CD4-positive, alpha-beta memory T cell (primary cell): ENCODE results near the gene TBC1D5. TPM values are rescaled to one million over a fixed set of nuclear protein-coding genes. Genes with fewer than 3 reads are reported as not detected.

Source experiments
- CTCF ChIA-PET: fragments of 350-600 bp; sonication (Branson Sonifier 250); formaldehyde crosslinking; loops from one replicate; lab custom pipeline; 2021; ENCODE audit warnings: inconsistent platforms; ENCODE audit not compliant: partially characterized antibody; lab: Charles Lee
- POLR2A ChIA-PET: fragments of 350-600 bp; sonication (Branson Sonifier 250); formaldehyde crosslinking; loops from one replicate; lab custom pipeline; 2021; ENCODE audit not compliant: partially characterized antibody; lab: Charles Lee
- DNase-seq, 5 donors: peaks; one replicate each; pipeline versions ENCODE4 v3.0.0 to v3.0.0-alpha.2; 2020 to 2022; ENCODE audit warnings: mixed read lengths in 1 of 5
- H3K27ac ChIP-seq: one replicate; pipeline ENCODE4 v1.7.0; 2013; ENCODE audit warnings: low read depth, low read length
- H3K27me3 ChIP-seq: 2 replicates; pipeline ENCODE4 v1.7.0; 2013; ENCODE audit warnings: mild to moderate bottlenecking, low read length, moderate library complexity; ENCODE audit not compliant: insufficient read depth
- H3K36me3 ChIP-seq: 2 replicates; pipeline ENCODE4 v1.7.0; 2013; ENCODE audit warnings: mild to moderate bottlenecking, low read length, moderate library complexity; ENCODE audit not compliant: insufficient read depth
- H3K4me1 ChIP-seq: 2 replicates; pipeline ENCODE4 v1.7.0; 2013; ENCODE audit warnings: mild to moderate bottlenecking, low read length, moderate library complexity; ENCODE audit not compliant: insufficient read depth
- H3K4me3 ChIP-seq, 2 donors: one replicate each; pipeline ENCODE4 v1.7.0; 2013; ENCODE audit warnings: low read length in 2 of 2, mild to moderate bottlenecking in 1 of 2
- H3K9me3 ChIP-seq, 2 donors: one replicate each; pipeline ENCODE4 v1.7.0; 2013; ENCODE audit warnings: low read length in 2 of 2, control low read depth in 1 of 2; ENCODE audit not compliant: control insufficient read depth in 1 of 2
- H3K27ac Mint-ChIP-seq, 7 donors: one replicate each; pipeline ENCODE4 v1.8.0; 2020 to 2021; ENCODE audit warnings: mixed read lengths in 7 of 7, mild to moderate bottlenecking in 6 of 7, inconsistent platforms in 3 of 7, moderate library complexity in 3 of 7
- H3K27me3 Mint-ChIP-seq, 2 donors: one replicate each; pipeline ENCODE4 v1.8.0; 2020 to 2021; ENCODE audit warnings: mixed read lengths in 2 of 2
- H3K36me3 Mint-ChIP-seq, 2 donors: one replicate each; pipeline ENCODE4 v1.8.0; 2020 to 2021; ENCODE audit warnings: mixed read lengths in 2 of 2, inconsistent platforms in 1 of 2, mild to moderate bottlenecking in 1 of 2
- H3K4me1 Mint-ChIP-seq, 4 donors: one replicate each; pipeline ENCODE4 v1.8.0; 2020 to 2021; ENCODE audit warnings: mixed read lengths in 4 of 4, mild to moderate bottlenecking in 1 of 4
- H3K4me3 Mint-ChIP-seq, 8 donors: one replicate each; pipeline ENCODE4 v1.8.0; 2020 to 2021; ENCODE audit warnings: mixed read lengths in 8 of 8, mild to moderate bottlenecking in 7 of 8, moderate library complexity in 6 of 8, inconsistent platforms in 3 of 8
- H3K9me3 Mint-ChIP-seq, 8 donors: one replicate each; pipeline ENCODE4 v1.8.0; 2020 to 2021; ENCODE audit warnings: mixed read lengths in 8 of 8, mild to moderate bottlenecking in 5 of 8, inconsistent platforms in 3 of 8, moderate library complexity in 1 of 8
- intact Hi-C: fragments of 100-400 bp; cut with micrococcal nuclease; formaldehyde crosslinking; loops from one replicate; pipeline ENCODE4 v1.15.1; 2023
- polyA plus RNA-seq, 2 donors: library from polyadenylated mRNA; unstranded; fragments of 300-500 nt; fragmentation: Illumina TruSeq; gene quantifications; one replicate each; pipeline ENCODE4 v1.2.3, GENCODE V29; 2021
- total RNA-seq, 2 experiments: library from RNA; stranded (reverse); gene quantifications; one replicate each; pipeline ENCODE4 v1.2.3, GENCODE V29; 2021

TBC1D5 gene
- total and polyA plus RNA-seq, 4 experiments from 2014 or later: 21.2 to 52.2 (median 43.3) TPM

GRCh38 chr3:17577796-17578520 is 164.5 kb downstream of the TBC1D5 start:
- H3K27ac Mint-ChIP-seq: no peak overlapping the region
- peaks cover 3 to 8% (median 7%) of the 10 kb centered on the region in 4 donors for H3K4me1 Mint-ChIP-seq
- no peaks in the 10 kb centered on the region for H3K36me3 ChIP-seq
- no peak overlapping the region for H3K4me3 ChIP-seq
- no peaks in the 10 kb centered on the region for H3K27me3 ChIP-seq
- no peaks in the 10 kb centered on the region for H3K9me3 Mint-ChIP-seq
- no peak overlapping the region for H3K4me3 Mint-ChIP-seq
- H3K4me1 ChIP-seq: peaks cover 19% of the 10 kb centered on the region
- no peak overlapping the region for H3K27ac ChIP-seq
- intact Hi-C loops: no loop called here
- no peaks in the 10 kb centered on the region for H3K9me3 ChIP-seq
- H3K27me3 Mint-ChIP-seq: no peaks in the 10 kb centered on the region
- ChIA-PET CTCF (no interaction called here), POLR2A (no interaction called here)
- no peak for DNase-seq
- peaks cover 0 to 11% of the 10 kb centered on the region in 2 donors for H3K36me3 Mint-ChIP-seq

- intact Hi-C loops: no loop called here
- Mint-ChIP-seq H3K27me3 (no peaks in the 10 kb centered on the region), H3K27ac (no peak overlapping the region), H3K36me3 (peaks cover 0 to 6% of the 10 kb centered on the region in 2 donors), H3K4me3 (no peak overlapping the region), H3K4me1 (peaks cover 1 to 8% (median 4%) of the 10 kb centered on the region in 4 donors), H3K9me3 (no peaks in the 10 kb centered on the region)
- DNase-seq: no peak
- Histone ChIP-seq H3K36me3 (no peaks in the 10 kb centered on the region), H3K27ac (no peak overlapping the region), H3K9me3 (no peaks in the 10 kb centered on the region), H3K27me3 (no peaks in the 10 kb centered on the region), H3K4me3 (no peak overlapping the region), H3K4me1 (no peaks in the 10 kb centered on the region)
- ChIA-PET CTCF (interaction anchor here (0.6 kb wide), 1 partner anchor 29 kb away, joined by 3 read pairs; no protein-coding TSS in a partner anchor), POLR2A (no interaction called here)
Measured at GRCh38 chr3:17573396-17573795, 169.0 kb downstream of the TBC1D5 start.

GRCh38 chr3:17571686-17572085 is 170.7 kb downstream of the TBC1D5 start:
- POLR2A ChIA-PET: no interaction called here
- H3K9me3 Mint-ChIP-seq: no peaks in the 10 kb centered on the region
- no peak overlapping the region for H3K27ac ChIP-seq

GRCh38 chr3:17562845-17563244 is 179.6 kb downstream of the TBC1D5 start:
- CTCF ChIA-PET: no interaction called here
- POLR2A ChIA-PET: no interaction called here
- H3K27ac ChIP-seq: no peak overlapping the region

More at GRCh38 chr3:17571686-17572085, 170.7 kb downstream of the TBC1D5 start:
- Mint-ChIP-seq H3K27ac (no peak overlapping the region), H3K27me3 (no peaks in the 10 kb centered on the region), H3K36me3 (peaks cover 0 to 6% of the 10 kb centered on the region in 2 donors), H3K4me1 (peaks cover 1 to 8% (median 6%) of the 10 kb centered on the region in 4 donors), H3K4me3 (no peak overlapping the region)
- DNase-seq: no peak
- intact Hi-C loops: no loop called here
- CTCF ChIA-PET: no interaction called here
- no peaks in the 10 kb centered on the region for H3K27me3 ChIP-seq
- no peaks in the 10 kb centered on the region for H3K36me3 ChIP-seq
- no peaks in the 10 kb centered on the region for H3K9me3 ChIP-seq
- H3K4me3 ChIP-seq: no peak overlapping the region
- H3K4me1 ChIP-seq: no peaks in the 10 kb centered on the region

GRCh38 chr3:17558565-17558964 is 183.9 kb downstream of the TBC1D5 start:
- no peaks in the 10 kb centered on the region for H3K27me3 Mint-ChIP-seq
- no peak for DNase-seq
- H3K4me1 Mint-ChIP-seq: peaks cover 0 to 4% (median 2%) of the 10 kb centered on the region in 4 donors
- no peaks in the 10 kb centered on the region for H3K27me3 ChIP-seq
- peaks cover 9 to 22% of the 10 kb centered on the region in 2 donors for H3K36me3 Mint-ChIP-seq
- H3K9me3 Mint-ChIP-seq: peaks cover 0 to 2% (median 0%) of the 10 kb centered on the region in 8 donors
- H3K36me3 ChIP-seq: no peaks in the 10 kb centered on the region
- ChIA-PET CTCF (no interaction called here), POLR2A (no interaction called here)
- H3K27ac Mint-ChIP-seq: no peak overlapping the region
- H3K27ac ChIP-seq: no peak overlapping the region
- H3K4me1 ChIP-seq: no peaks in the 10 kb centered on the region
- intact Hi-C loops: no loop called here
- H3K4me3 Mint-ChIP-seq: no peak overlapping the region
- no peaks in the 10 kb centered on the region for H3K9me3 ChIP-seq
- H3K4me3 ChIP-seq: no peak overlapping the region

More at GRCh38 chr3:17562845-17563244, 179.6 kb downstream of the TBC1D5 start:
- Mint-ChIP-seq H3K36me3 (peaks cover 7 to 10% of the 10 kb centered on the region in 2 donors), H3K4me1 (peaks cover 5 to 9% (median 6%) of the 10 kb centered on the region in 4 donors), H3K4me3 (no peak overlapping the region), H3K27ac (no peak overlapping the region), H3K9me3 (peaks cover 0 to 2% (median 0%) of the 10 kb centered on the region in 8 donors), H3K27me3 (no peaks in the 10 kb centered on the region)
- H3K27me3 ChIP-seq: no peaks in the 10 kb centered on the region
- H3K4me1 ChIP-seq: no peaks in the 10 kb centered on the region
- no peak overlapping the region for H3K4me3 ChIP-seq
- no peak for DNase-seq
- H3K36me3 ChIP-seq: no peaks in the 10 kb centered on the region
- no peaks in the 10 kb centered on the region for H3K9me3 ChIP-seq
- intact Hi-C loops: no loop called here

GRCh38 chr3:17557749-17558463 is 184.5 kb downstream of the TBC1D5 start:
- ChIA-PET CTCF (no interaction called here), POLR2A (no interaction called here)
- no peak overlapping the region for H3K27ac ChIP-seq
- peaks cover 0 to 2% (median 0%) of the 10 kb centered on the region in 8 donors for H3K9me3 Mint-ChIP-seq
- no peak for DNase-seq
- H3K9me3 ChIP-seq: no peaks in the 10 kb centered on the region
- no peak overlapping the region for H3K4me3 Mint-ChIP-seq
- H3K4me3 ChIP-seq: no peak overlapping the region
- intact Hi-C loops: no loop called here
- H3K27ac Mint-ChIP-seq: no peak overlapping the region
- no peaks in the 10 kb centered on the region for H3K4me1 ChIP-seq
- H3K36me3 ChIP-seq: no peaks in the 10 kb centered on the region
- no peaks in the 10 kb centered on the region for H3K27me3 Mint-ChIP-seq
- peaks cover 0 to 4% (median 0%) of the 10 kb centered on the region in 4 donors for H3K4me1 Mint-ChIP-seq
- H3K27me3 ChIP-seq: no peaks in the 10 kb centered on the region
- H3K36me3 Mint-ChIP-seq: peaks cover 9 to 22% of the 10 kb centered on the region in 2 donors

- peaks cover 6 to 15% of the 10 kb centered on the region in 2 donors for H3K36me3 Mint-ChIP-seq
- H3K4me3 Mint-ChIP-seq: no peak overlapping the region
- no peaks in the 10 kb centered on the region for H3K27me3 Mint-ChIP-seq
- Histone ChIP-seq H3K36me3 (no peaks in the 10 kb centered on the region), H3K4me1 (no peaks in the 10 kb centered on the region), H3K27me3 (no peaks in the 10 kb centered on the region), H3K9me3 (no peaks in the 10 kb centered on the region), H3K27ac (no peak overlapping the region), H3K4me3 (no peak overlapping the region)
- ChIA-PET CTCF (no interaction called here), POLR2A (no interaction called here)
- DNase-seq: no peak
- no peak overlapping the region for H3K27ac Mint-ChIP-seq
- peaks cover 0 to 2% (median 0%) of the 10 kb centered on the region in 8 donors for H3K9me3 Mint-ChIP-seq
- H3K4me1 Mint-ChIP-seq: peaks cover 0 to 3% (median 1%) of the 10 kb centered on the region in 4 donors
- intact Hi-C loops: no loop called here
Measured at GRCh38 chr3:17555525-17555924, 186.9 kb downstream of the TBC1D5 start.
